CD4-positive, alpha-beta memory T cell (primary cell): ENCODE results near the gene ACSL1. TPM values are rescaled to one million over a fixed set of nuclear protein-coding genes. Genes with fewer than 3 reads are reported as not detected.

ENCODE experiments used
- CTCF ChIA-PET: fragments of 350-600 bp; sonication (Branson Sonifier 250); formaldehyde crosslinking; loops from one replicate; lab custom pipeline; 2021; ENCODE audit warnings: inconsistent platforms; ENCODE audit not compliant: partially characterized antibody; lab: Charles Lee
- POLR2A ChIA-PET: fragments of 350-600 bp; sonication (Branson Sonifier 250); formaldehyde crosslinking; loops from one replicate; lab custom pipeline; 2021; ENCODE audit not compliant: partially characterized antibody; lab: Charles Lee
- DNase-seq, 5 donors: peaks; one replicate each; pipeline versions ENCODE4 v3.0.0 to v3.0.0-alpha.2; 2020 to 2022; ENCODE audit warnings: mixed read lengths in 1 of 5
- H3K27ac ChIP-seq: one replicate; pipeline ENCODE4 v1.7.0; 2013; ENCODE audit warnings: low read depth, low read length
- H3K27me3 ChIP-seq: 2 replicates; pipeline ENCODE4 v1.7.0; 2013; ENCODE audit warnings: mild to moderate bottlenecking, low read length, moderate library complexity; ENCODE audit not compliant: insufficient read depth
- H3K36me3 ChIP-seq: 2 replicates; pipeline ENCODE4 v1.7.0; 2013; ENCODE audit warnings: mild to moderate bottlenecking, low read length, moderate library complexity; ENCODE audit not compliant: insufficient read depth
- H3K4me1 ChIP-seq: 2 replicates; pipeline ENCODE4 v1.7.0; 2013; ENCODE audit warnings: mild to moderate bottlenecking, low read length, moderate library complexity; ENCODE audit not compliant: insufficient read depth
- H3K4me3 ChIP-seq, 2 donors: one replicate each; pipeline ENCODE4 v1.7.0; 2013; ENCODE audit warnings: low read length in 2 of 2, mild to moderate bottlenecking in 1 of 2
- H3K9me3 ChIP-seq, 2 donors: one replicate each; pipeline ENCODE4 v1.7.0; 2013; ENCODE audit warnings: low read length in 2 of 2, control low read depth in 1 of 2; ENCODE audit not compliant: control insufficient read depth in 1 of 2
- H3K27ac Mint-ChIP-seq, 7 donors: one replicate each; pipeline ENCODE4 v1.8.0; 2020 to 2021; ENCODE audit warnings: mixed read lengths in 7 of 7, mild to moderate bottlenecking in 6 of 7, inconsistent platforms in 3 of 7, moderate library complexity in 3 of 7
- H3K27me3 Mint-ChIP-seq, 2 donors: one replicate each; pipeline ENCODE4 v1.8.0; 2020 to 2021; ENCODE audit warnings: mixed read lengths in 2 of 2
- H3K36me3 Mint-ChIP-seq, 2 donors: one replicate each; pipeline ENCODE4 v1.8.0; 2020 to 2021; ENCODE audit warnings: mixed read lengths in 2 of 2, inconsistent platforms in 1 of 2, mild to moderate bottlenecking in 1 of 2
- H3K4me1 Mint-ChIP-seq, 4 donors: one replicate each; pipeline ENCODE4 v1.8.0; 2020 to 2021; ENCODE audit warnings: mixed read lengths in 4 of 4, mild to moderate bottlenecking in 1 of 4
- H3K4me3 Mint-ChIP-seq, 8 donors: one replicate each; pipeline ENCODE4 v1.8.0; 2020 to 2021; ENCODE audit warnings: mixed read lengths in 8 of 8, mild to moderate bottlenecking in 7 of 8, moderate library complexity in 6 of 8, inconsistent platforms in 3 of 8
- H3K9me3 Mint-ChIP-seq, 8 donors: one replicate each; pipeline ENCODE4 v1.8.0; 2020 to 2021; ENCODE audit warnings: mixed read lengths in 8 of 8, mild to moderate bottlenecking in 5 of 8, inconsistent platforms in 3 of 8, moderate library complexity in 1 of 8
- intact Hi-C: fragments of 100-400 bp; cut with micrococcal nuclease; formaldehyde crosslinking; loops from one replicate; pipeline ENCODE4 v1.15.1; 2023
- polyA plus RNA-seq, 2 donors: library from polyadenylated mRNA; unstranded; fragments of 300-500 nt; fragmentation: Illumina TruSeq; gene quantifications; one replicate each; pipeline ENCODE4 v1.2.3, GENCODE V29; 2021
- total RNA-seq, 2 experiments: library from RNA; stranded (reverse); gene quantifications; one replicate each; pipeline ENCODE4 v1.2.3, GENCODE V29; 2021

The ACSL1 gene, protein sequence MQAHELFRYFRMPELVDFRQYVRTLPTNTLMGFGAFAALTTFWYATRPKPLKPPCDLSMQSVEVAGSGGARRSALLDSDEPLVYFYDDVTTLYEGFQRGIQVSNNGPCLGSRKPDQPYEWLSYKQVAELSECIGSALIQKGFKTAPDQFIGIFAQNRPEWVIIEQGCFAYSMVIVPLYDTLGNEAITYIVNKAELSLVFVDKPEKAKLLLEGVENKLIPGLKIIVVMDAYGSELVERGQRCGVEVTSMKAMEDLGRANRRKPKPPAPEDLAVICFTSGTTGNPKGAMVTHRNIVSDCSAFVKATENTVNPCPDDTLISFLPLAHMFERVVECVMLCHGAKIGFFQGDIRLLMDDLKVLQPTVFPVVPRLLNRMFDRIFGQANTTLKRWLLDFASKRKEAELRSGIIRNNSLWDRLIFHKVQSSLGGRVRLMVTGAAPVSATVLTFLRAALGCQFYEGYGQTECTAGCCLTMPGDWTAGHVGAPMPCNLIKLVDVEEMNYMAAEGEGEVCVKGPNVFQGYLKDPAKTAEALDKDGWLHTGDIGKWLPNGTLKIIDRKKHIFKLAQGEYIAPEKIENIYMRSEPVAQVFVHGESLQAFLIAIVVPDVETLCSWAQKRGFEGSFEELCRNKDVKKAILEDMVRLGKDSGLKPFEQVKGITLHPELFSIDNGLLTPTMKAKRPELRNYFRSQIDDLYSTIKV
- total RNA-seq (10 to 100 TPM; 11.5 to 12.9 TPM), polyA plus RNA-seq (1 to 10 TPM; 4.0 to 6.8 TPM)

DNA sequence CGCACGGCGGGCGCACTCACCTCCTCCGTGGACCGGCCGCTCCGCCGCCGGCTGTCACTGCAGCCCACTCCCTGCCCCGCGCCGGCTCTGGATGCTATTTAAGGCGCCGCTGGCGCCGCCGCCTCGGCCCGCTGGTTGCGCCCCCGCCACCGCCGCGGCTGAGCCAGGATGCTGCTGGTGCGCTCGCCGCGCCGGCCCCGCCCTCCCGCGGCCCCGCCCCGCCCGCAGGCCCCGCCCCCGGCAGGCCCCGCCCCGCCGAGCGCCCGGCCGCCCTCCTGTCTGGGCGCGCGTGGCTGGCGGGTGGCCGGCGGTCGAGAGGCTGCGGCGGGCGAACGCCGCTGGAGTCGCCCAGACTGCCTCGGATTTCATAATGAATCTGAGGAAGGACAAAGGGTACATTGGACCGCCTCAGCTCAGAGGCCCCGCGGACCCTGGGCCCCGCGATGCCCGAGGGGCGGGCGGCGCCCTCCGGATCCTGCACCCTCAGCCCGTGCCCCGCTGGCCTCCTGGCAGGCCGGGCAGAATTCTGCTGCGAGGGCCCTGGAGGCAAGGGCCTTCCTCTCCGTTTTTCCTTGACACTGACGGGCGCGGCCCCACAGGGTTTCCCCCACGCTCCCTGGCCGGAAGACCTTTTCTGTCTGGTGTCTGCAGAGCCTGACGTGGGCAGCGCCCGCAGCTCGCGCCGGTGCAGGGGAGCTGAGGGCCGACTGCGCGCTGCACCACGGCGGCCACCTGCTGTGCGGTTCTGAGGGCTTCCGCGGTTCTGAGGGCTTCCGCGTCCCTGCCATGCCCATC is at the start of gene ACSL1:
TSS of gene ACSL1 (minus strand) at position 73 of the 795 bp plus-strand sequence. CDS start 22,454 bp downstream, outside the sequence.
- POLR2A ChIA-PET, result interaction anchor here (0.7 to 3.4 kb wide), 7 partner anchors 34 to 1365 kb away, joined by 3 to 17 read pairs (median 4); partner anchors contain the start of genes CASP3, CENPU, CYP4V2 and PRIMPOL
- intact Hi-C loops, result loop anchor here (1.0 to 5.0 kb wide), 8 partner anchors 79 to 646 kb away; partner anchors contain the start of genes ANKRD37, CASP3, CCDC110 and CENPU
- H3K27ac ChIP-seq, result peak within 1 kb of the TSS; percentile 56
- CTCF ChIA-PET, result no interaction called here
- Mint-ChIP-seq H3K27ac (peak within 1 kb of the TSS; percentile 85 to 97 (median 93)), H3K4me3 (peak within 1 kb of the TSS; percentile 85 to 97 (median 91)), H3K27me3 (no peaks in the 10 kb centered on the region), H3K9me3 (peaks cover 0 to 2% (median 0%) of the 10 kb centered on the region in 8 donors), H3K4me1 (peaks cover 13 to 45% (median 19%) of the 10 kb centered on the region in 4 donors), H3K36me3 (peaks cover 0 to 7% of the 10 kb centered on the region in 2 donors)
- DNase-seq, result peak; percentile 73 to 80 (median 79)
- H3K4me1 ChIP-seq, result peaks cover 24% of the 10 kb centered on the region
- no peaks in the 10 kb centered on the region for H3K27me3 ChIP-seq
- H3K9me3 ChIP-seq, result no peaks in the 10 kb centered on the region
- H3K4me3 ChIP-seq, result peak within 1 kb of the TSS; percentile 24 to 55
- H3K36me3 ChIP-seq, result no peaks in the 10 kb centered on the region

DNA sequence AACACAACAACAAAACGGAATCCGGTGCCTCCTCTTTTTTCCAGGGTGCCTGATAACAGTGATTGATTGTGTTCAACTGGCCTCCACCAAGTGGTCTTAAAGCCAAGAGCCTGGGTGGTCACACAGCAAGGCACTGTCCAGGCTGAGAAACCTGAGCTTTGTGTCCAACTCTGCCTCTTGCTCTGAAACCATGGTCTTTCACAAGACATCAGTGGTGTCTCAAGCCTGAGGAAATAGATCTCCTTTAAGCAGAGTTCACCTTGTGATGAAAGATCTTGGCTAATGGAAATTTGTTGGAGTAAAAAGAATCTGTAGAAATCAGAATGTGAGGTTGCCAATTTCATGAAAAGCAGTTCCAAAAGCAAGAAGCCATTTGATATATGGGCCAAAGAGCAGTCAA is 47.3 kb upstream of the ACSL1 start:
- Histone ChIP-seq H3K27me3 (no peaks in the 10 kb centered on the region), H3K4me1 (no peaks in the 10 kb centered on the region), H3K9me3 (no peaks in the 10 kb centered on the region), H3K36me3 (no peaks in the 10 kb centered on the region), H3K27ac (no peak overlapping the region), H3K4me3 (no peak overlapping the region)
- ChIA-PET CTCF (no interaction called here), POLR2A (no interaction called here)
- H3K4me1 Mint-ChIP-seq, result no peaks in the 10 kb centered on the region
- H3K4me3 Mint-ChIP-seq, result no peak overlapping the region
- no peaks in the 10 kb centered on the region for H3K36me3 Mint-ChIP-seq
- no peak for DNase-seq
- no peak overlapping the region for H3K27ac Mint-ChIP-seq
- peaks cover 4 to 7% of the 10 kb centered on the region in 2 donors for H3K27me3 Mint-ChIP-seq
- H3K9me3 Mint-ChIP-seq, result peaks cover 0 to 2% (median 0%) of the 10 kb centered on the region in 8 donors
- intact Hi-C loops, result no loop called here

DNA sequence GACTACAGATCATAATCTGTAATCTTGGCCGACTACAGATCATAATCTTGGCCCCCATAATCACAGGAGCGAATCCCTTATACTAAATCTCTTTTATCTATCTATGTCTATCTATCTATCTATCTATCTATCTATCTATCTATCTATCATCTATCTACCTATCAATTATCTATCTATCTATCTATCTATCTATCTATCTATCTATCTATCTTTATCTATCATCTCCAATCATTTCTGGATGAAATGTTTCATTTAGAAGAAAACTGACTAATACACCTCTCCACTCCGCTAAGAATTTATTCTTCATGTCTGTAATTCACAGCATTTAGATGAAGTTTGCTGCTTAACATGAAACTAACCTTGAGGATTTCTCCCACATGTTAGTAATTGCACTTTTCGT is 45.0 kb upstream of the ACSL1 start:
- no peak overlapping the region for H3K4me3 ChIP-seq
- peaks cover 6% of the 10 kb centered on the region in 2 donors for H3K27me3 Mint-ChIP-seq
- H3K9me3 Mint-ChIP-seq, result peaks cover 0 to 2% (median 0%) of the 10 kb centered on the region in 8 donors
- CTCF ChIA-PET, result no interaction called here
- H3K4me1 ChIP-seq, result no peaks in the 10 kb centered on the region
- no peak for DNase-seq
- H3K36me3 ChIP-seq, result no peaks in the 10 kb centered on the region
- H3K9me3 ChIP-seq, result no peaks in the 10 kb centered on the region
- intact Hi-C loops, result no loop called here
- H3K27ac Mint-ChIP-seq, result no peak overlapping the region
- H3K27ac ChIP-seq, result no peak overlapping the region
- no peaks in the 10 kb centered on the region for H3K4me1 Mint-ChIP-seq
- H3K36me3 Mint-ChIP-seq, result no peaks in the 10 kb centered on the region
- POLR2A ChIA-PET, result no interaction called here
- H3K27me3 ChIP-seq, result no peaks in the 10 kb centered on the region
- no peak overlapping the region for H3K4me3 Mint-ChIP-seq

DNA sequence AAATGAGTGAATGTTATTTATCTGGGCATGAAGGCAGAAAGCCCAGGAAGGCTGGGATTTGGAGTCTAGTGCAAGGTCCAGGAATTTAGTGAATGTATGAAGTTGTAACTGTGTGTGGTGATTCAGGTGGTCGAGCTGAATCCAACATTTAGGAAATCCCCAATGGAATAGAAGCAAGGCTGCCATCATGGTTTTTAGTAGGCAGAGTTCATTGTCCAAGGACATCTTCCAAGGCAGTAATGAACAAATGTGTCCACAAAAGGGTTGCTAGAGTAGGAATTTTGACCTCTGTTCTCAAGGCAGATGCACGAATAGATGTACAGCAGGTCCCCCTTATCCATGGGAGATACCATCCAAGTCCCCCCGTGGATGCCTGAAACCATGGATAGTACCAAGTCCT is 42.9 kb upstream of the ACSL1 start:
- H3K27me3 Mint-ChIP-seq, result peaks cover 6 to 9% of the 10 kb centered on the region in 2 donors
- Histone ChIP-seq H3K36me3 (no peaks in the 10 kb centered on the region), H3K4me3 (no peak overlapping the region), H3K27me3 (no peaks in the 10 kb centered on the region), H3K9me3 (no peaks in the 10 kb centered on the region), H3K27ac (no peak overlapping the region), H3K4me1 (no peaks in the 10 kb centered on the region)
- H3K27ac Mint-ChIP-seq, result no peak overlapping the region
- no peak overlapping the region for H3K4me3 Mint-ChIP-seq
- H3K4me1 Mint-ChIP-seq, result no peaks in the 10 kb centered on the region
- DNase-seq, result no peak
- ChIA-PET CTCF (no interaction called here), POLR2A (no interaction called here)
- H3K36me3 Mint-ChIP-seq, result no peaks in the 10 kb centered on the region
- peaks cover 0 to 2% (median 0%) of the 10 kb centered on the region in 8 donors for H3K9me3 Mint-ChIP-seq
- intact Hi-C loops, result no loop called here

DNA sequence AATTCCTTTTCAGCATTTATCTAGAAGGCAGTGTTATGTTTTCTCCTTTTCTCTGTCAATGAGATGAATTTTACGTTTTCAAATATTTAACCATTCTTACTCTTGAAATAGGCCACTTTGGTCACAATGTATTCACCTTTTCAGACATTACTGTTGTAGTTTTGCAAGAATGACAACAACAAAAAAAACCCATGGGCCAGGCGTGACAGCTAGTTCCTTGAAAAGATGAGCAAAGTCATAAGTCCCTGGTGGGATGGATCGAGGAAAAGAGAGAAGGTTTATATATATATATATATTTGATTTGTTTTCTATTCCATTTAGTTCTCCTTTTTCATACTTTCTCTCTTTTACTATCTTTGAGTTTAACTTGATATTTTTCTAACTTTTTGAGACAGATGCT is 38.1 kb upstream of the ACSL1 start:
- POLR2A ChIA-PET, result no interaction called here
- Mint-ChIP-seq H3K27ac (no peak overlapping the region), H3K9me3 (peaks cover 0 to 2% (median 0%) of the 10 kb centered on the region in 8 donors), H3K4me1 (no peaks in the 10 kb centered on the region), H3K36me3 (no peaks in the 10 kb centered on the region), H3K4me3 (no peak overlapping the region), H3K27me3 (peaks cover 11 to 13% of the 10 kb centered on the region in 2 donors)
- Histone ChIP-seq H3K4me1 (no peaks in the 10 kb centered on the region), H3K36me3 (no peaks in the 10 kb centered on the region), H3K9me3 (no peaks in the 10 kb centered on the region), H3K27me3 (no peaks in the 10 kb centered on the region), H3K4me3 (no peak overlapping the region), H3K27ac (no peak overlapping the region)
- DNase-seq, result no peak
- intact Hi-C loops, result no loop called here
- CTCF ChIA-PET, result no interaction called here

DNA sequence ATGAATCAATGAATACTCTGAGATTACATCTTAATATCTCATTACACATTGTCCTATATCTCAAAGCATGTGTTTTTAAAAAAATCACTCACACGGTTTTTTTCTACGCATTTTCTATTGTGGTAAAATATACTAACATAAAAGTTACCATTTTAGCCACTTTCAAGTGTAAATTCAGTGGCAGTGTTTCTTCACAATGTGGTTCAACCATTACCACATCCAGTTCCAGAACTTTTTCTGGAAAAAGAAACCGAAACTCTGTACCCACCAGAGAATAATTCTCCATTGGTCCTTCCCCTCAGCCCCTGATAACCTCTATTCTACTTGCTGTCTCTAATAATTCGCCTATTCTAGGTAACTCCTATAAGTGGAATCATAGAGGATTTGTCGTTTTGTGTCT is 35.3 kb upstream of the ACSL1 start:
- ChIA-PET POLR2A (no interaction called here), CTCF (interaction anchor here (1.0 kb wide), 1 partner anchor 144 kb away, joined by 3 read pairs; no protein-coding TSS in a partner anchor)
- H3K4me3 Mint-ChIP-seq, result no peak overlapping the region
- Histone ChIP-seq H3K27ac (no peak overlapping the region), H3K4me3 (no peak overlapping the region), H3K36me3 (no peaks in the 10 kb centered on the region), H3K4me1 (no peaks in the 10 kb centered on the region), H3K27me3 (no peaks in the 10 kb centered on the region), H3K9me3 (no peaks in the 10 kb centered on the region)
- no peaks in the 10 kb centered on the region for H3K9me3 Mint-ChIP-seq
- intact Hi-C loops, result no loop called here
- DNase-seq, result no peak
- peaks cover 16% of the 10 kb centered on the region in 2 donors for H3K27me3 Mint-ChIP-seq
- no peak overlapping the region for H3K27ac Mint-ChIP-seq
- no peaks in the 10 kb centered on the region for H3K4me1 Mint-ChIP-seq
- H3K36me3 Mint-ChIP-seq, result no peaks in the 10 kb centered on the region
